Astrocyte (in vitro differentiated cells and primary cell): Measurements from ENCODE around the gene RBCK1. TPM values are rescaled to one million over a fixed set of nuclear protein-coding genes. Genes with fewer than 3 reads are reported as not detected.
"Not testable (repeated sequence)": the region's sequence is repeated elsewhere in the genome, so short reads cannot be mapped to it uniquely, and the experiment has no call there.

Experiments
- DNase-seq: peaks from one replicate; pipeline ENCODE4 v3.0.0-alpha.2; 2010; ENCODE audit warnings: low read depth
- FAIRE-seq: peaks from 2 replicates; lab custom pipeline; 2011; peaks lifted over from hg19 to GRCh38; lab: Jason Lieb, UNC
- H2AFZ ChIP-seq: 2 replicates; pipeline ENCODE4 v1.6.0; 2012; ENCODE audit warnings: low read depth, low read length, inconsistent platforms
- H3K27ac ChIP-seq: 2 replicates; pipeline ENCODE4 v1.5.1; 2011; ENCODE audit warnings: low read depth, low read length, inconsistent platforms
- H3K27me3 ChIP-seq: 2 replicates; pipeline ENCODE4 v1.6.0; 2011; ENCODE audit warnings: low read length, inconsistent platforms; ENCODE audit not compliant: insufficient read depth
- H3K36me3 ChIP-seq: 2 replicates; pipeline ENCODE4 v1.5.1; 2011; ENCODE audit warnings: low read length, inconsistent platforms; ENCODE audit not compliant: insufficient read depth
- H3K4me1 ChIP-seq: 2 replicates; pipeline ENCODE4 v1.5.1; 2011; ENCODE audit warnings: low read length, inconsistent platforms; ENCODE audit not compliant: insufficient read depth
- H3K4me2 ChIP-seq: 2 replicates; pipeline ENCODE4 v1.6.0; 2012; ENCODE audit warnings: low read length, inconsistent platforms
- H3K4me3 ChIP-seq: 2 replicates; pipeline ENCODE4 v1.5.1; 2011; ENCODE audit warnings: low read depth, mild to moderate bottlenecking, low read length, inconsistent platforms; ENCODE audit not compliant: insufficient read depth
- H3K79me2 ChIP-seq: 2 replicates; pipeline ENCODE4 v1.6.0; 2012; ENCODE audit warnings: mild to moderate bottlenecking, low read length, inconsistent platforms; ENCODE audit not compliant: insufficient read depth
- H3K9ac ChIP-seq: 2 replicates; pipeline ENCODE4 v1.6.0; 2012; ENCODE audit warnings: mild to moderate bottlenecking, low read length, inconsistent platforms
- H3K9me3 ChIP-seq: 2 replicates; pipeline ENCODE4 v1.5.1; 2012; ENCODE audit warnings: low read depth, mild to moderate bottlenecking, low read length, inconsistent platforms; ENCODE audit not compliant: insufficient read depth
- H4K20me1 ChIP-seq: 2 replicates; pipeline ENCODE4 v1.6.0; 2012; ENCODE audit warnings: low read length, inconsistent platforms; ENCODE audit not compliant: insufficient read depth
- H3K27ac Mint-ChIP-seq: one replicate; pipeline ENCODE4 v1.8.0; 2021; ENCODE audit warnings: mild to moderate bottlenecking, mixed read lengths; ENCODE audit not compliant: unreplicated experiment
- H3K27me3 Mint-ChIP-seq: one replicate; pipeline ENCODE4 v1.8.0; 2021; ENCODE audit warnings: low read depth, mixed read lengths; ENCODE audit not compliant: unreplicated experiment
- H3K36me3 Mint-ChIP-seq: one replicate; pipeline ENCODE4 v1.8.0; 2021; ENCODE audit warnings: low read depth, mixed read lengths; ENCODE audit not compliant: unreplicated experiment
- H3K4me1 Mint-ChIP-seq: one replicate; pipeline ENCODE4 v1.8.0; 2021; ENCODE audit warnings: low read depth, mixed read lengths; ENCODE audit not compliant: unreplicated experiment
- H3K4me3 Mint-ChIP-seq: one replicate; pipeline ENCODE4 v1.8.0; 2021; ENCODE audit warnings: mild to moderate bottlenecking, moderate library complexity, mixed read lengths; ENCODE audit not compliant: unreplicated experiment
- H3K9me3 Mint-ChIP-seq: one replicate; pipeline ENCODE4 v1.8.0; 2021; ENCODE audit warnings: mild to moderate bottlenecking, mixed read lengths; ENCODE audit not compliant: unreplicated experiment
- EZH2 ChIP-seq: IDR thresholded peaks from 2 replicates; pipeline ENCODE4 v1.6.1; 2012; ENCODE audit warnings: mild to moderate bottlenecking, low read length, inconsistent platforms; ENCODE audit not compliant: insufficient read depth
- total RNA-seq: library from RNA; stranded (reverse); gene quantifications from 2 replicates; pipeline ENCODE4 v1.2.1, GENCODE V29; 2021
- TF ChIP-seq, protein P1 (sequence below): IDR thresholded peaks from 2 replicates; pipeline ENCODE4 v1.5.1; 2011; ENCODE audit warnings: low read depth, mild to moderate bottlenecking, inconsistent platforms, low read length, moderate library complexity; ENCODE audit not compliant: insufficient read depth

The RBCK1 gene
- total RNA-seq, 1 donor from 2014 or later: 124 TPM

DNA sequence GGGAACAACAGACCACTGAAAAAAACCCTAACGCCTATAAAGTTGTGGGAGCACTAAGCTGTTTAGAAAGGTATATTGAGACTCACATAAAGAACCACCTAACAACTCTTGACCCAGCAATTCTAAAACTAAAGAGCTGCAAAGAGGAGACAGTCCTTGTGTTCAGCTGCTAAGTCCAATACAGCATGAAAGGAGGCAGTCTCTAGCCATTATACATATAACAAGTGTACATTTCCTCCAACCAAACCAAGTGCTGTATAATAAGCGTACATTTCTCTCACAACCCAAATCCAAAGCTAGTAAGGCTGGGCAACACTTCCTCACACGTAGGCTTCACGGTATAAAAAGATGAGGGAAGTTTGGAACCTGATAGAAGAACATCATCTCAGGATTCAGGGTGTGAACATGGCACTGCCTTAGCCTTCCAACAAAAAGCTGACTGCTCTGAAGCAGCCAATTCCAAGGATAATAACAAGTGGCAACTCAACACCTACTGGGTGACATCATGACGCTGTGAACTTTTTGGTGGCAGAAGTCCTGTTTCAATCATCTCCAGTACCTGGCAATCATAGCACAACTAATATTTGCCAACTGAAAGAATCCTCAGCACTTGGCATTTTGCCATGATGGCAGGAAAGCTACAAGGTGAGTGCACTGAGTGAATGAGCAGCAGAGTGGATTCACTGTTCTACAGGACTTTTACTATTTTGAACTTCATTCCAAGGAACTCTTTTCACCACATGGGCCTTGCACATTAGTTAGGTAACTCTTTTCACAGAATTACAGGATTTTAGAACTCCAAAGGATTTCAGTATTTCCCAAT lies 37.6 kb downstream of the RBCK1 start:
- peaks cover 21% of the 10 kb centered on the region for H3K36me3 Mint-ChIP-seq

DNA sequence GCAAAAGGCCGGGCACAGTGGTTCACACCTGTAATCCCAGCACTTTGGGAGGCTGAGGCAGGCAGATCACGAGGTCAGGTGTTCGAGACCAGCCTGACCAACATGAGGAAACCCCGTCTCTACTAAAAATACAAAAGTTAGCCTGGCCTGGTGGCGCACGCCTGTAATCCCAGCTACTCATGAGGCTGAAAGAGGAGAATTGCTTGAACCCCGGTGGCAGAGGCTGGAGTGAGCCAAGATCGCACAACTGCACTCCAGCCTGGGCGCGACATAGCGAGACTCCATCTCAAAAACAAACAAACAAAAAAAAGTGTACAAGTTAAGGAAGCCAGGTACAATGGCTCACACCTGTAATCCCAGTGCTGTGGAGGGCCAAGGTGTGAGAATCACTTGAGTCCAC lies 43.9 kb downstream of the RBCK1 start:
- H3K36me3 Mint-ChIP-seq: peaks cover 11% of the 10 kb centered on the region
- H3K27me3 ChIP-seq, DNase-seq, H3K27ac Mint-ChIP-seq, H3K4me2 ChIP-seq, H3K9ac ChIP-seq, H3K4me3 Mint-ChIP-seq, H3K4me1 ChIP-seq, H3K36me3 ChIP-seq, H3K4me1 Mint-ChIP-seq, H3K27me3 Mint-ChIP-seq, H3K4me3 ChIP-seq, H2AFZ ChIP-seq, H3K9me3 Mint-ChIP-seq, H3K9me3 ChIP-seq, FAIRE-seq, H3K27ac ChIP-seq: not testable (repeated sequence)
- Histone ChIP-seq H4K20me1 (peaks cover 82% of the 10 kb centered on the region), H3K79me2 (peaks cover 87% of the 10 kb centered on the region)

More for the DNA sequence above, 37.6 kb downstream of the RBCK1 start:
- H2AFZ ChIP-seq: no peak overlapping the region
- H3K79me2 ChIP-seq: peaks cover 58% of the 10 kb centered on the region
- DNase-seq (no peak), FAIRE-seq (no peak)
- no peak overlapping the region for H3K4me2 ChIP-seq
- peaks cover 19% of the 10 kb centered on the region for H3K4me1 Mint-ChIP-seq
- H3K27me3 Mint-ChIP-seq: no peaks in the 10 kb centered on the region
- no peaks in the 10 kb centered on the region for H3K9me3 ChIP-seq
- H3K4me3 Mint-ChIP-seq: no peak overlapping the region
- no peaks in the 10 kb centered on the region for H3K9me3 Mint-ChIP-seq
- no peak overlapping the region for H3K27ac Mint-ChIP-seq
- peaks cover 28% of the 10 kb centered on the region for H3K36me3 ChIP-seq
- H3K4me1 ChIP-seq: peaks cover 12% of the 10 kb centered on the region
- no peak overlapping the region for H3K27ac ChIP-seq
- H3K27me3 ChIP-seq: no peaks in the 10 kb centered on the region
- H3K4me3 ChIP-seq: no peak overlapping the region
- H3K9ac ChIP-seq: no peak overlapping the region
- no peak for TF ChIP-seq EZH2
- TF ChIP-seq, protein P1, sequence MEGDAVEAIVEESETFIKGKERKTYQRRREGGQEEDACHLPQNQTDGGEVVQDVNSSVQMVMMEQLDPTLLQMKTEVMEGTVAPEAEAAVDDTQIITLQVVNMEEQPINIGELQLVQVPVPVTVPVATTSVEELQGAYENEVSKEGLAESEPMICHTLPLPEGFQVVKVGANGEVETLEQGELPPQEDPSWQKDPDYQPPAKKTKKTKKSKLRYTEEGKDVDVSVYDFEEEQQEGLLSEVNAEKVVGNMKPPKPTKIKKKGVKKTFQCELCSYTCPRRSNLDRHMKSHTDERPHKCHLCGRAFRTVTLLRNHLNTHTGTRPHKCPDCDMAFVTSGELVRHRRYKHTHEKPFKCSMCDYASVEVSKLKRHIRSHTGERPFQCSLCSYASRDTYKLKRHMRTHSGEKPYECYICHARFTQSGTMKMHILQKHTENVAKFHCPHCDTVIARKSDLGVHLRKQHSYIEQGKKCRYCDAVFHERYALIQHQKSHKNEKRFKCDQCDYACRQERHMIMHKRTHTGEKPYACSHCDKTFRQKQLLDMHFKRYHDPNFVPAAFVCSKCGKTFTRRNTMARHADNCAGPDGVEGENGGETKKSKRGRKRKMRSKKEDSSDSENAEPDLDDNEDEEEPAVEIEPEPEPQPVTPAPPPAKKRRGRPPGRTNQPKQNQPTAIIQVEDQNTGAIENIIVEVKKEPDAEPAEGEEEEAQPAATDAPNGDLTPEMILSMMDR: no peak
- H4K20me1 ChIP-seq: peaks cover 92% of the 10 kb centered on the region

DNA sequence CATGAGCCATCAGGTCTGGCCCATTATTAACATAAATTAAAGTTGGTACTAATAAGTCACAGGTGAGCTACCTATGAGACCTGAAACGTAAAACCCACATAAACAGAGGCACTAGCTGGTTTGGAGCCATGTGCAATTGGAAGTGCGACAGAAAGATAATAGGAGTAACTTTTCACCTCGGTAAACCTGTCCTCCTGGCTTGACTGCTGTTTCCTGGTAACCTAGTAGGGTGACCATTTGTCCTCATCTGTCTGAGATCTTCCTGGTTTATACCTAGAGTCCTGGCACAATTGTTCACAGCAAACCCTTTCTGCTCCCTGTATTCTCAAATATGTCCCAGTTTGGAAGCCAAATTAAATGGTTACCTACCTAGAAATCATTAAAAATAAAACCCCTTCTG lies 46.9 kb downstream of the RBCK1 start:
- Mint-ChIP-seq H3K27me3 (no peaks in the 10 kb centered on the region), H3K9me3 (no peaks in the 10 kb centered on the region), H3K4me1 (peaks cover 9% of the 10 kb centered on the region), H3K36me3 (peaks cover 10% of the 10 kb centered on the region), H3K4me3 (no peak overlapping the region), H3K27ac (no peak overlapping the region)
- DNase-seq: no peak
- no peaks in the 10 kb centered on the region for H3K36me3 ChIP-seq
- H3K4me2 ChIP-seq: no peak overlapping the region
- no peak overlapping the region for H2AFZ ChIP-seq
- FAIRE-seq: no peak
- H3K4me1 ChIP-seq: no peaks in the 10 kb centered on the region
- H3K9me3 ChIP-seq: no peaks in the 10 kb centered on the region
- H3K9ac ChIP-seq: no peak overlapping the region
- peaks cover 95% of the 10 kb centered on the region for H3K79me2 ChIP-seq
- TF ChIP-seq, protein P1: no peak
- TF ChIP-seq EZH2: no peak
- no peak overlapping the region for H3K4me3 ChIP-seq
- H3K27me3 ChIP-seq: no peaks in the 10 kb centered on the region
- H4K20me1 ChIP-seq: peaks cover 84% of the 10 kb centered on the region
- no peak overlapping the region for H3K27ac ChIP-seq
